DND-41 (cell line): ENCODE measurements around the gene CYB5B.

ENCODE experiments used
- CTCF ChIP-seq: IDR thresholded peaks from 2 replicates; pipeline ENCODE4 v1.5.1; 2012; ENCODE audit warnings: borderline replicate concordance, low read length, moderate library complexity, mild to moderate bottlenecking; ENCODE audit not compliant: poor library complexity, severe bottlenecking; ENCODE audit errors: extremely low read depth
- EZH2 ChIP-seq: IDR thresholded peaks from 3 replicates; pipeline ENCODE4 v1.6.1; 2012; ENCODE audit warnings: borderline replicate concordance, low read depth, mild to moderate bottlenecking, moderate library complexity, low read length, inconsistent platforms; ENCODE audit not compliant: severe bottlenecking

DNA sequence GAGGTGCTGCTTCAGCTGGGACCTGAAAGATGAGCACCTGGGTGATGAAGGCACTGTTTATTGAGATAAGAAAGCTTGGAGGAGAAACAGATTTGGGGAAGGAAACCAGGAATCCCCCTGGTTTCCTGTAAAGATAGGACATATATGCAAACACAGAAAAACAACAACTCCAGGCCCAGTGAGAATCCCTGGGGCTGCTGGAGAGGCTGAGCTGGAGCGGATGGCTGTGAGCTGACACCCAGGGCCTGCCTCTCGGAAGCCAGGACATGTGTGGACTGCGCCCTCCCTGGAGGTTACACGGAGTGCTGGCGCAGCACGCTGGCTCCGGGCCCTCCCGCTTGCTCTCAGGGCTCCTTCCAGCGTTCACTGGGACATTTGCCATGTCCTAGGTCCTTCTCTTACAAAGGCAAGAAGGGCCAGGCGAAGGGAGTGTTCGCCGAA, 57.5 kb downstream of the CYB5B start:
- TF ChIP-seq EZH2 (no peak), CTCF (no peak)
